ENCODE results near the gene GALNT3. TPM values are rescaled to one million over a fixed set of nuclear protein-coding genes. Genes with fewer than 3 reads are reported as not detected.

Gene GALNT3
- total RNA-seq, 4 donors from 2014 or later: 0.20 to 1.7 (median 0.56) TPM; not detected in 1

GRCh38 chr2:165814473-165814872, 20.4 kb upstream of the GALNT3 start:
- ATAC-seq: no peak
- Histone ChIP-seq H3K4me3 (no peak overlapping the region), H3K4me1 (no peaks in the 10 kb centered on the region), H3K36me3 (no peaks in the 10 kb centered on the region), H3K27me3 (no peaks in the 10 kb centered on the region), H3K9me3 (no peaks in the 10 kb centered on the region), H3K27ac (no peak overlapping the region)
- in situ Hi-C loops (cut with MboI; ENCODE audit: low sequenced_read_pairs in 4 of 4) (no loop called here), intact Hi-C loops (cut with DNase I; ENCODE audit: low total_unique reads) (no loop called here)
- no peak for DNase-seq
- TF ChIP-seq CTCF (IDR thresholded peaks at IDR 0.05 in 4 of 5, conservative IDR thresholded peaks at IDR 0.05 in 1 of 5) (no peak), POLR2A (IDR thresholded peaks at IDR 0.05) (no peak)

- intact Hi-C loops (cut with DNase I; ENCODE audit: low total_unique reads): no loop called here
- H3K36me3 ChIP-seq: no peaks in the 10 kb centered on the region
- DNase-seq: no peak
These were observed 17.7 kb upstream of the GALNT3 start for GRCh38 chr2:165811592-165812370.

GRCh38 chr2:165810418-165810817, 16.4 kb upstream of the GALNT3 start:
- Histone ChIP-seq H3K36me3 (no peaks in the 10 kb centered on the region), H3K4me3 (no peak overlapping the region), H3K27ac (no peak overlapping the region), H3K9me3 (no peaks in the 10 kb centered on the region), H3K4me1 (no peaks in the 10 kb centered on the region), H3K27me3 (no peaks in the 10 kb centered on the region)
- intact Hi-C loops (cut with DNase I; ENCODE audit: low total_unique reads): no loop called here
- in situ Hi-C loops (cut with MboI; ENCODE audit: low sequenced_read_pairs in 4 of 4): no loop called here
- TF ChIP-seq CTCF (IDR thresholded peaks at IDR 0.05 in 4 of 5, conservative IDR thresholded peaks at IDR 0.05 in 1 of 5): no peak
- no peak for TF ChIP-seq POLR2A (IDR thresholded peaks at IDR 0.05)
- DNase-seq (no peak), ATAC-seq (no peak)

More at GRCh38 chr2:165811592-165812370, 17.7 kb upstream of the GALNT3 start:
- Histone ChIP-seq H3K4me3 (no peak overlapping the region), H3K9me3 (no peaks in the 10 kb centered on the region), H3K27ac (no peak overlapping the region), H3K27me3 (no peaks in the 10 kb centered on the region), H3K4me1 (no peaks in the 10 kb centered on the region)
- ATAC-seq: no peak
- in situ Hi-C loops (cut with MboI; ENCODE audit: low sequenced_read_pairs in 4 of 4): no loop called here
- TF ChIP-seq CTCF (IDR thresholded peaks at IDR 0.05 in 4 of 5, conservative IDR thresholded peaks at IDR 0.05 in 1 of 5) (no peak), POLR2A (IDR thresholded peaks at IDR 0.05) (no peak)

- H3K4me3 ChIP-seq: no peak overlapping the region
- DNase-seq: no peak
- no peak for ATAC-seq
- intact Hi-C loops (cut with DNase I; ENCODE audit: low total_unique reads): no loop called here
- no peaks in the 10 kb centered on the region for H3K4me1 ChIP-seq
- no peaks in the 10 kb centered on the region for H3K27me3 ChIP-seq
- no peaks in the 10 kb centered on the region for H3K9me3 ChIP-seq
- TF ChIP-seq CTCF (IDR thresholded peaks at IDR 0.05 in 4 of 5, conservative IDR thresholded peaks at IDR 0.05 in 1 of 5): no peak
- no peak for TF ChIP-seq POLR2A (IDR thresholded peaks at IDR 0.05)
- H3K27ac ChIP-seq: no peak overlapping the region
- H3K36me3 ChIP-seq: no peaks in the 10 kb centered on the region
- in situ Hi-C loops (cut with MboI; ENCODE audit: low sequenced_read_pairs in 4 of 4): no loop called here
These were observed 10.7 kb upstream of the GALNT3 start for GRCh38 chr2:165804719-165805118.
